GM23248 (cell line): Measurements from ENCODE around the gene MT1B.

Experiments used
- EZH2 ChIP-seq: fragments of 200-600 bp; sonication (generic); IDR thresholded peaks from 2 replicates; pipeline ENCODE4 v1.6.1; 2018; ENCODE audit warnings: antibody characterized with exemption, mild to moderate bottlenecking; ENCODE audit not compliant: insufficient read depth, poor library complexity, severe bottlenecking
- EZH2phosphoT487 ChIP-seq: fragments of 200-600 bp; sonication (generic); IDR thresholded peaks from 2 replicates; pipeline ENCODE4 v1.6.1; 2018; ENCODE audit warnings: antibody characterized with exemption, moderate library complexity, mild to moderate bottlenecking, low read depth; ENCODE audit not compliant: insufficient read depth

- TF ChIP-seq EZH2 (no peak), EZH2phosphoT487 (no peak)
Observed at GRCh38 chr16:56637814-56638750, 13.6 kb upstream of the MT1B start, which contains the start of gene MT1A.
